ENCODE measurements around the gene TFPI.

The TFPI gene

DNA sequence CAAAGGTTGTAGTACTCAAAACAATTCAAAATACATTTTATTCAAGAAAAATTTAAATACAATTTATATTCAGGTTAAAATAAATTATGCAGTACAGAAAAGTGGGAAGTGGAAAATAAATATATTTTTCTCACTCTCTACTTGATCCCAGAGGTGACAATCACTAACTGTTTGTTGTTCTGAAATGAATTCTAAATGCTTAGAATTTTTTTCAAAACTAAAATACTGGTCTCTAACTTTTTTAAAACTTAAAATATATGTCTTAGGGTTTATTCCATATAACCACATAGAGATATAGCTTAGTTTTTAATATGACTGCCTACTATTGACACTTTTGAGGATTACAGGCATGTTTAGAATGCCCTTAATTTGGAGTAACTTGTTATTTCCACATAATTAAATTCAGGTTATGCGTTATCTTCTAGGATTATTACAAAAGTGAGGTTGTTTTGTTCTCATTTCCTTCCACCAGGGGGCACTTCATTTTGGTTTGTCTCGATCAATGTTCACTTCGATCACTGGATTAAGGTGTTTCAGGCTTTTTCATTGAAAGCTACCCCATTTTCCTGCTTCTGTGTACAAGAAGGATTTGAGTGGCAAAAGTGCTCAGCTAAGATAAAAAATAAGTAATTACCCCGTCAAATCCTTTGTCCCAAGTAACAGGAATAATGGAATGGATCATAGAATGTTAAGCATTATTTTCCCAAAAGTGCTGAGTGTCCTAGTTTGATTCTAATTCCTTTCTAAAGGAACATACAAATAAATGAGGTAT is 27.1 kb upstream of the TFPI start:
- no peak overlapping the region for H3K4me3 ChIP-seq (ENCODE audit: low read depth, low read length)
- DNase-seq (ENCODE audit: low read depth): peak; percentile 59
- TF ChIP-seq, protein P1, sequence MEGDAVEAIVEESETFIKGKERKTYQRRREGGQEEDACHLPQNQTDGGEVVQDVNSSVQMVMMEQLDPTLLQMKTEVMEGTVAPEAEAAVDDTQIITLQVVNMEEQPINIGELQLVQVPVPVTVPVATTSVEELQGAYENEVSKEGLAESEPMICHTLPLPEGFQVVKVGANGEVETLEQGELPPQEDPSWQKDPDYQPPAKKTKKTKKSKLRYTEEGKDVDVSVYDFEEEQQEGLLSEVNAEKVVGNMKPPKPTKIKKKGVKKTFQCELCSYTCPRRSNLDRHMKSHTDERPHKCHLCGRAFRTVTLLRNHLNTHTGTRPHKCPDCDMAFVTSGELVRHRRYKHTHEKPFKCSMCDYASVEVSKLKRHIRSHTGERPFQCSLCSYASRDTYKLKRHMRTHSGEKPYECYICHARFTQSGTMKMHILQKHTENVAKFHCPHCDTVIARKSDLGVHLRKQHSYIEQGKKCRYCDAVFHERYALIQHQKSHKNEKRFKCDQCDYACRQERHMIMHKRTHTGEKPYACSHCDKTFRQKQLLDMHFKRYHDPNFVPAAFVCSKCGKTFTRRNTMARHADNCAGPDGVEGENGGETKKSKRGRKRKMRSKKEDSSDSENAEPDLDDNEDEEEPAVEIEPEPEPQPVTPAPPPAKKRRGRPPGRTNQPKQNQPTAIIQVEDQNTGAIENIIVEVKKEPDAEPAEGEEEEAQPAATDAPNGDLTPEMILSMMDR (IDR thresholded peaks at IDR 0.05; ENCODE audit: insufficient read depth, low read depth, low read length, missing control alignments): peak; percentile 56

DNA sequence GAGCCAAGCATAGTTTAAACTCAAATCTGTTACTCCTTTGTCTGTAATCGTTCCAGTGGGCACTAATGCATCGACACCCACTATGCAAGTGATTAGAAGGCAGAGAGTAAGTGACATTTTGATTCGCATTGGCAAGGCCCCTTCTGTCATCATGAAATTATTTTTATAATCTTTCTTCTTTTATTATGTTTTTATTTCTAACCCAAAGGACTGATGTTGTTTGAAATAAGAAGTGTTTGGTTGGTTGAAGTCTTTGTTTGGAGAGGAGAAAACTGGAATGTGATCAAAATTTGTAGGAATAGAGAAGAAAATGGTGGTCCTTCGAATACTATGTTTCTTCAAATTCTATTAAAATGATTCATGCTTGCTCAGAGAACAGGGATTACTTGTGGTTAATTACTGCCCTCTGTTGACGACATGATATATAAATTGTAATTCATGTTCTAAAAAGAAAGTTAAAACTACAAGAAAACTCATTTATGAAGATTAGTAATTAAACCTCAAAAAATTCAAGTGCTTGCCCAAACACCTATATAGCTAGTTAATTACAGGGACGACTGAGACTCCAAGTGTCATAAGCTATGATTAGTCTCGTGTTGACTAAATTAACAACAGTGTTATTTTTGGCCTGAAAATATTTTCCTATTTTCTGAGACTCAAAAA is 26.4 kb upstream of the TFPI start:
- TF ChIP-seq, protein P1 (IDR thresholded peaks at IDR 0.05; ENCODE audit: insufficient read depth, low read depth, low read length, missing control alignments): peak; percentile 29
- peak; percentile 55 for DNase-seq (ENCODE audit: low read depth)
- H3K4me3 ChIP-seq (ENCODE audit: low read depth, low read length): peak overlapping the region; percentile 7; the same call in 1 of the 2 replicates

DNA sequence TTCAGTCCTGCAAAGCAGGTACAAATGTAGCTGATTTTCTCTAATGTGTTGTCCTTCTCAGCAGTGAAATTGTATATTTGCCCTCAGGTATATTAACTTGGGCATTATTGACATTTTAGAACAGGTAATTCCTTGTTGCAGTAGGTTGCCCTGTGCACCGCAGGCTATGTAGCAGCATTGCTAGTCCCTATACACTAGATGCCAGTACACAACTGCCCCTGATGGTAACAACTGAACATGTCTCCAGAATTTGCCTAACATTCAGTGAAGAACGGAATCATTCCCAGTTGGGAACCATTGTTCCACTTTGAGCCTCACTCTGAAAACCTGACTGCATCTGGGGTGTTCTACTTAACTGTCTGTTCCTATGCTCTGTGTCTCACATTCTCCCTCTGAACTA is 23.1 kb upstream of the TFPI start:
- no peak for DNase-seq (ENCODE audit: low read depth)
- TF ChIP-seq, protein P1 (IDR thresholded peaks at IDR 0.05; ENCODE audit: insufficient read depth, low read depth, low read length, missing control alignments): no peak
- no peak overlapping the region for H3K4me3 ChIP-seq (ENCODE audit: low read depth, low read length)

DNA sequence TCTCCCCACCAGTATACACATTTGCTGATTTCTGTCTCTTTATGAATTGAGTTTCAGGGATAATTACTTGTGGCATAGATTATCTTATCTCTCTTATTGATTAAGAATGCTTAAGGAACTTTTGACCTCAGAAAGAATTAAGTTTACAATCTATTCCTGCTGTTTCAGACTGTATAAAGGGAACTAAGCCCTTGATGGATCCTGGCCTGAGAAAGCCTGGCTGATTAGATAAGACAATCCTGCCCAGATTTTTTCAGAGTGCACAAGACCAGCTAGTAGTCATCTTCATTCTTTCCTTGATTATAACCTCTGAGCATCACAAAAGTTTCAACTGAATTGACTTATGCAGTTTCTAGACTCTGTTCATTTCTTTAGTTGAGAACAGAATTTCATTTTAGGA is 22.7 kb upstream of the TFPI start:
- no peak for DNase-seq (ENCODE audit: low read depth)

DNA sequence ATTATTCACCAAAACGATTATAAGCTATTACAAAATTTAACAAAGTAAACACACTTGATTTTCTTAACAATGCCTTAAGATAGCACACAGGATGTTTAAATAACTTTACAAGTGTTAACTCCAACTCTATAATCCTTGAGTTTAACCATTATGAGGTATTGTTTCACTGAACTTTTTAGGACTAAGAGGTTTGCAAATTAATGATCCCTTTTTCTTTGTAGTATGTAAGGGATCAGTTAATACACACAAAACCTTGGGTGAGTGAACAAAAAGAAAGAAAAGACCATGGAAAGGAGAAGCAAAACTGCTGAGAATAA is 21.5 kb upstream of the TFPI start:
- TF ChIP-seq, protein P1 (IDR thresholded peaks at IDR 0.05; ENCODE audit: insufficient read depth, low read depth, low read length, missing control alignments): no peak
- no peak for DNase-seq (ENCODE audit: low read depth)

More for the DNA sequence above, 22.7 kb upstream of the TFPI start:
- TF ChIP-seq, protein P1 (IDR thresholded peaks at IDR 0.05; ENCODE audit: insufficient read depth, low read depth, low read length, missing control alignments): no peak
- no peak overlapping the region for H3K4me3 ChIP-seq (ENCODE audit: low read depth, low read length)

DNA sequence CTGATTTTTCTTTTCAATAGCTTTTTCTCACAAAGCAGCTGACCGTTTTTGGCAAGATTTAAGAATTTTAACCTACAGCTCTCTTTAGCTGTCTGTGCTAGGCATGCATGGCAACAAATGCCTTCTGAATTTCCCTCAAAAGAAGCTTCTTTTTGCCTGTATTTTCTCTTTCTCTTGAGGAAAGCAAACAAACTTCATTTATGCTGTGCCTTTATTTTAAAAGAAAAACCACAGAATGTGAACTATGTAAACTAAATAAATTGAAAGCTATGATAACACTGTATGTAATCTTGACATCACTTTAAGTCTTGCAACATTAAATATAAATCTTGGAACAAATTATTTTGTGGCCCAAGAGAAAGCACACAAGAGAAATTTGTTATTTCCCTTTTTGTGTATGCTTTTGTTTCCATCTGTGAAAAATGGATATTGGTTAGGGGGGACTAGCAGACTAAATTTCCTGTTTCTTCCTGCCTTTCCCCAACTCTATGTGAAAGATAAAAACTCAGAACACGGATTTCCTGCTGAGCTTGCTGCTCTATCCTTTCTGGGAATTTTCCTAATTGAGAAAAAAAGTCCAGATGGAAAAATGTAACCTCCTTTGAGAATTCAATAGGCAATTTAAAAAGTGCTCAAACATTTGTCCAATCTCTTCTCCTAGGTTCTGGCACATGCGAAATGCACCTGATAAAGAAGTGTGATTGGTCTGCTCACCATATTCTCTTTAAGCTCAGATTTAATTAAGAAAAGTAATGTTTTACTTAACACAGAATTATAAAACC is 20.9 kb upstream of the TFPI start:
- H3K4me3 ChIP-seq (ENCODE audit: low read depth, low read length): no peak overlapping the region
- TF ChIP-seq, protein P1 (IDR thresholded peaks at IDR 0.05; ENCODE audit: insufficient read depth, low read depth, low read length, missing control alignments): no peak
- DNase-seq (ENCODE audit: low read depth): no peak

More for the DNA sequence above, 21.5 kb upstream of the TFPI start:
- H3K4me3 ChIP-seq (ENCODE audit: low read depth, low read length): no peak overlapping the region
